AG10803 (cell line): ENCODE measurements around the gene RUNX1.

Experiments
- DNase-seq: peaks from one replicate; pipeline ENCODE4 v3.0.0; 2010; ENCODE audit warnings: low read depth
- H3K4me3 ChIP-seq: 2 replicates; pipeline ENCODE4 v1.5.1; 2011; ENCODE audit warnings: mild to moderate bottlenecking, low read length, control low read depth
- TF ChIP-seq, protein P1 (sequence below): conservative IDR thresholded peaks from 2 replicates; pipeline ENCODE4 v1.5.1; 2011; ENCODE audit warnings: mild to moderate bottlenecking, low read length, control low read depth, inconsistent platforms

RUNX1 gene

DNA sequence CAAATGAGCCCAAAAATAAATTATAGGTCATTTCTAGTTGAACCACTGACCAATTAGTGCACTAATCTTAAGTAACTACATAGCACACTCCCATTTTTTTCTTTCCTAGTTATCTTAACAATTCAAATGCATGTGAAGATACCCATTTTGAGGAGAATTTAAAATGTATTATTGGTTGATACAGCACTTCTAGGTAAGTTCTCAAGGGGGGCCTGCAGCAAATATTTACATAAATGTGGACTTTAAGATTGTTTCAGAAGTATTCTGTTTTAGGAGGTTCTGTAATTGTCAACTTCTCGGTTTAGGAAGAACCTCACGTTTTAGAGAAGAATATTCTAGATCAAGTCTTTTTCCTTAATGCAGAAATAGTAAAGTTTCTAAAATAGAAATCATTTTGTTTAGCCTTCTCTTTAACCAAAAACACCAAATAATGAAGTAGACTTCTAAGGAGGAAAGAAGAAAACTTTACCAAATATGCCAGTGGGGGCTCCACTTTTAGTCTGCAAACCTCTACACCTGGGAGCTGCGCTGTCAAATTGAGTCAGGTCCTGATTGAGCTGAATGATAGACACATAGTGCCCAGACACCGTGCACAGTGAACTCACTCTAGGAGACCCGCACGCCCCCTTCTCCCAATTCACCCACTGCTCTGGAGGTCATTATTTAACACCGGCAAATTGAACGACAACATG is 144.4 kb downstream of the RUNX1 start:
- DNase-seq, result no peak
- TF ChIP-seq, protein P1, sequence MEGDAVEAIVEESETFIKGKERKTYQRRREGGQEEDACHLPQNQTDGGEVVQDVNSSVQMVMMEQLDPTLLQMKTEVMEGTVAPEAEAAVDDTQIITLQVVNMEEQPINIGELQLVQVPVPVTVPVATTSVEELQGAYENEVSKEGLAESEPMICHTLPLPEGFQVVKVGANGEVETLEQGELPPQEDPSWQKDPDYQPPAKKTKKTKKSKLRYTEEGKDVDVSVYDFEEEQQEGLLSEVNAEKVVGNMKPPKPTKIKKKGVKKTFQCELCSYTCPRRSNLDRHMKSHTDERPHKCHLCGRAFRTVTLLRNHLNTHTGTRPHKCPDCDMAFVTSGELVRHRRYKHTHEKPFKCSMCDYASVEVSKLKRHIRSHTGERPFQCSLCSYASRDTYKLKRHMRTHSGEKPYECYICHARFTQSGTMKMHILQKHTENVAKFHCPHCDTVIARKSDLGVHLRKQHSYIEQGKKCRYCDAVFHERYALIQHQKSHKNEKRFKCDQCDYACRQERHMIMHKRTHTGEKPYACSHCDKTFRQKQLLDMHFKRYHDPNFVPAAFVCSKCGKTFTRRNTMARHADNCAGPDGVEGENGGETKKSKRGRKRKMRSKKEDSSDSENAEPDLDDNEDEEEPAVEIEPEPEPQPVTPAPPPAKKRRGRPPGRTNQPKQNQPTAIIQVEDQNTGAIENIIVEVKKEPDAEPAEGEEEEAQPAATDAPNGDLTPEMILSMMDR, result no peak
- H3K4me3 ChIP-seq, result no peak overlapping the region

DNA sequence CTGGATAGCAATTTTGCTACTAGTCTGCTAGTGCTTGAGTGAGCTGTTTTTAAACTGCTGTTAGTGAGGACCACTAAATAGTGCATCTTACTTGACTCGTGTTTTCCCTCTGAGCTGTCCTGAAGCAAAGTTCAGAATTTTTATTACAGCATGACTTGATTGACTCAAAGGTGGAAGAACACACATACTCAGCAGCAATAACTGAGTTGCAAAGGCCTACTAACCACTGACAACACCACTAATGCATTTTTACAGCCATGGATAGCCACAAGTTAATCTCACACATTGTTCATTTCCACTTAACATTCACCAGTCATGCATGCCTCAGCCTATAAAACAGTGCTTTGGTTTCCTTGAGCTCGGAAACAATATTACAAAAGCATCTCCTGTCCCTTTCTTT is 148.7 kb downstream of the RUNX1 start:
- TF ChIP-seq, protein P1, result no peak
- peak; percentile 46 for DNase-seq
- H3K4me3 ChIP-seq, result no peak overlapping the region

DNA sequence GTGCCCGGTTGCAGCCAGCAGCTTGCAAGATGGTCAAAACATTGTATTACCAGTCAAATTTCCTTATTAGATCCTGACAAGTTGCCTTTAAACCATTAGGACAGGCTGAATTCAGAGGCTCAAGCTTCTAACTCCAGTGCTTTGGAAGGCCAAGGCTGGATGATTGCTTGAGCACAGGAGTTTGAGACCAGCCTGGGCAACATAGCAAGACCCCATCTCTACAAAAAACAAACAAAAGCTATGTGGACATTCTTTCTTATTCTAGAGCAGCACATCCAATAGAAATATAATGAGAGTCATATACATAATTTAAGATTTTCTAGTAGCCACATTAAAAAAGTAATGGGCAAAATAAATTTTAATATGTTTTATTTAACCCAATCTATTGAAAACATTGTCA is 149.3 kb downstream of the RUNX1 start:
- H3K4me3 ChIP-seq, result no peak overlapping the region
- TF ChIP-seq, protein P1, result no peak
- DNase-seq, result no peak

DNA sequence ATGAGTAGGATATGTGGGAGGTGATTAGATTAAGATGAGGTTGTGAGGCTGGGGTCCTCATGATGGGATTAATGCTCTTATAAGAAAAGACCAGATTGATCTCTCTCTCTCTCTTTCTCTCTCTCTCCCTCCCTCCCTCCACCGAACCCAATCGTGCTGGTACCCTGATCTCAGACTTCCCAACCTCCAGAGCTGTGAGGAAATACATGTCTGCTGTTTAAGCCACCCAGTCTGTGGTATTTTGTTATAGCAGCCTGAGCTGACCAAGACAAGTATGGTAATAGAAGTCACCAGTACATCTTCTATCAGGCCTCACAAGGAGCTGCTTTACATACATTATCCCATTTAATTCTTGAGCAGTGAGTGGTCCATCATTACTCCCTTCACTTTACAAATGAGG is 149.8 kb downstream of the RUNX1 start:
- no peak for DNase-seq
- TF ChIP-seq, protein P1, result no peak
- no peak overlapping the region for H3K4me3 ChIP-seq

DNA sequence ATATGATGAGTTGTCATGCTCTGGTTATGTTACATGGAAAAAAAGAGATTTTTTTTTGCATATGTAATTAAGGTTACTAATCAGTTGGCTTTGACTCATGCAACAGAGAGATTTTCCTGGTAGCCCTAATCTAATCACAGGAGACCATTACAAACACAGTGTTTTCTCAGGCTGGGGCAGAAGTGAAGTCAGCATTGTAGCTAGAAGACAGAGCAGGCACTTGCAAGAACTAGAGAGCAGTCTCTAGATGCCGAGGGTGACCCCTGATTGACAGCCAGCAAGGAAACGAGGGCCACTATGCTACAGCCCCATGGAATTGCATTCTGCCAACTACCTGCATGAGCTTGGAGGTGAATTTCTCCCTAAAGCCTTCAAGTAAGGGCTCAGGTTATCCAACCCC is 151.3 kb downstream of the RUNX1 start:
- TF ChIP-seq, protein P1, result no peak
- no peak for DNase-seq
- H3K4me3 ChIP-seq, result no peak overlapping the region

DNA sequence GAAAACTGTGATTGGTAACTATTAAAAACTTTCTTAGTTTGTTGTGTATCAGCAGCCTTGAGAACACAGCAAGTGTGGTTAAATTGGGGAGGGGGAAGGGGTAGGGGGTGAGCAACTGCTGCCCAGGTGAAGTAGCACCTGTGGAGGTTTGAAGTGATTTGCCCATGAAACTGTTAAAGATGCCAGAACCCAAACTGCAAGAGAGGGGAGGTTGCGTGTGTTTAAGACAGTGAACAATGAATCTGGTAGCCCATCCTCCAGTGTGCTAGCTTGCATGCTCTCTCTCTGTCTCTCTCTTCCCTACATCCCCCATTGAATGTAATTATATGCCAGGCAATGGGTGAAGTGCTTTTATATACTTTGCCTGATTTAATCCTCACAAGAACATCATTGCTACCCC is 154.7 kb downstream of the RUNX1 start:
- TF ChIP-seq, protein P1, result no peak
- no peak overlapping the region for H3K4me3 ChIP-seq
- no peak for DNase-seq

DNA sequence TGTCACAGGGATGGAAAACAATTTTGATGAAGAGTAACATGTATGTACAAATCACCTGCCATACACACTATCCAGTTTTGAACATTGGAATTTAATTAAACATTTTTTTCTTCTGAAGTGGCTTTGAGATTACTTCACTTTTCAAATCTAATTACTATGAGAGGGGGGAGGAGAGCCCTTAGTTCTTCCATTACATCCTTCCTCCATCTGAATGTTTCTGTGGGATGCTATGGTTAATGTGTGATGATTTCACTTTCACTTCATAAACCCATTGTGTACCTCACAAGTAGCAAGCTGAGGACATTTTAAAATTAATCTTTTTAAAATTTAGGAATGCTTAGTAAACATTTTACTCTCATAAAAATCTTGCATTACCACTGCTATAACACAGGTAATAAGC is 156.9 kb downstream of the RUNX1 start:
- no peak overlapping the region for H3K4me3 ChIP-seq
- DNase-seq, result peak; percentile 47
- TF ChIP-seq, protein P1, result no peak
